ENCODE data around the gene SIGLEC12. TPM values are rescaled to one million over a fixed set of nuclear protein-coding genes. Genes with fewer than 3 reads are reported as not detected.

The SIGLEC12 gene
- total and polyA plus RNA-seq, 12 donors = 0.10 to 0.70 TPM; not detected in 10

GRCh38 chr19:51441410-51442390 is 59.9 kb downstream of the SIGLEC12 start:
- Histone ChIP-seq H3K27me3 (peaks cover 0 to 70% (median 39%) of the 10 kb centered on the region in 7 donors), H3K27ac (peak overlapping the region in 1 of 10 donors; percentile 59), H3K4me3 (peak overlapping the region in 1 of 10 donors; percentile 10), H3K36me3 (no peaks in the 10 kb centered on the region), H3K4me1 (peaks cover 0 to 29% (median 0%) of the 10 kb centered on the region in 9 donors), H3K9me3 (no peaks in the 10 kb centered on the region)
- no peak for DNase-seq
- peak in 1 of 8 donors; percentile 55 for ATAC-seq
- intact Hi-C loops (cut with DNase I) = loop anchor here in 1 of 10 donors (2.0 kb wide), 1 partner anchor 103 kb away; no protein-coding TSS in a partner anchor
- 67 to 70% methylated on average over 31 of the region's 31 CpGs for WGBS, 2 donors
- no peak for TF ChIP-seq CTCF (IDR thresholded peaks at IDR 0.05)

Other genes starting within 250 kb of the SIGLEC12 start
- gene IGLON5, start 190.2 kb downstream of the SIGLEC12 start, total RNA-seq = under 1 TPM in 1 of 10 donors, not detected in 9; 0.19 TPM
- gene IGLON5, start 190.2 kb downstream of the SIGLEC12 start, polyA plus RNA-seq = under 1 TPM in 1 of 2 donors, not detected in 1; 0.14 TPM
- 1 to 10 TPM in 1 of 10 donors, under 1 TPM in 9; 0.33 to 1.3 (median 0.45) TPM for gene VSIG10L, start 159.7 kb downstream of the SIGLEC12 start, total RNA-seq
- 1 to 10 TPM; 1.6 TPM for gene VSIG10L, start 159.7 kb downstream of the SIGLEC12 start, polyA plus RNA-seq
- gene ETFB, start 135.4 kb downstream of the SIGLEC12 start, total RNA-seq = 100 to 1,000 TPM; 220 to 444 (median 318) TPM
- 100 to 1,000 TPM; 396 to 542 TPM for gene ETFB, start 135.4 kb downstream of the SIGLEC12 start, polyA plus RNA-seq
- gene CLDND2, start 132.8 kb downstream of the SIGLEC12 start, total RNA-seq = 1 to 10 TPM in 9 of 10 donors, not detected in 1; 1.4 to 2.2 (median 1.6) TPM
- 1 to 10 TPM in 1 of 2 donors, not detected in 1; 1.2 TPM for gene CLDND2, start 132.8 kb downstream of the SIGLEC12 start, polyA plus RNA-seq
- 10 to 100 TPM in 1 of 10 donors, 1 to 10 TPM in 6, under 1 TPM in 3; 0.47 to 23.1 (median 2.2) TPM for gene NKG7, start 129.1 kb downstream of the SIGLEC12 start, total RNA-seq
- 1 to 10 TPM; 2.0 to 3.1 TPM for gene NKG7, start 129.1 kb downstream of the SIGLEC12 start, polyA plus RNA-seq
- not detected for gene LIM2, start 113.8 kb downstream of the SIGLEC12 start, total RNA-seq
- gene LIM2, start 113.8 kb downstream of the SIGLEC12 start, polyA plus RNA-seq = not detected
- gene C19orf84, start 111.2 kb downstream of the SIGLEC12 start, total RNA-seq = not detected
- not detected for gene C19orf84, start 111.2 kb downstream of the SIGLEC12 start, polyA plus RNA-seq
- gene SIGLEC10, start 84.2 kb downstream of the SIGLEC12 start, total RNA-seq = 1 to 10 TPM in 3 of 10 donors, under 1 TPM in 7; 0.17 to 4.2 (median 0.82) TPM
- 1 to 10 TPM in 1 of 2 donors, under 1 TPM in 1; 0.22 to 1.8 TPM for gene SIGLEC10, start 84.2 kb downstream of the SIGLEC12 start, polyA plus RNA-seq
- gene SIGLEC8, start 43.3 kb downstream of the SIGLEC12 start, total RNA-seq = under 1 TPM in 4 of 10 donors, not detected in 6; 0.13 to 0.95 (median 0.19) TPM
- not detected for gene SIGLEC8, start 43.3 kb downstream of the SIGLEC12 start, polyA plus RNA-seq
- not detected for gene CEACAM18, start 23.3 kb downstream of the SIGLEC12 start, total RNA-seq
- not detected for gene CEACAM18, start 23.3 kb downstream of the SIGLEC12 start, polyA plus RNA-seq
- gene SIGLEC6, start 29.9 kb upstream of the SIGLEC12 start, total RNA-seq = under 1 TPM in 7 of 10 donors, not detected in 3; 0.15 to 0.42 (median 0.21) TPM
- not detected for gene SIGLEC6, start 29.9 kb upstream of the SIGLEC12 start, polyA plus RNA-seq
- gene ZNF175, start 69.5 kb upstream of the SIGLEC12 start, total RNA-seq = 1 to 10 TPM; 4.5 to 9.6 (median 8.3) TPM
- gene ZNF175, start 69.5 kb upstream of the SIGLEC12 start, polyA plus RNA-seq = 1 to 10 TPM; 1.6 to 3.4 TPM
- gene SIGLEC5, start 128.6 kb upstream of the SIGLEC12 start, total RNA-seq = 1 to 10 TPM in 1 of 10 donors, under 1 TPM in 6, not detected in 3; 0.11 to 1.2 (median 0.41) TPM
- gene SIGLEC5, start 128.6 kb upstream of the SIGLEC12 start, polyA plus RNA-seq = under 1 TPM in 1 of 2 donors, not detected in 1; 0.01 TPM
- 1 to 10 TPM in 6 of 10 donors, under 1 TPM in 3, not detected in 1; 0.57 to 9.6 (median 1.3) TPM for gene SIGLEC14, start 145.0 kb upstream of the SIGLEC12 start, total RNA-seq
- under 1 TPM; 0.37 to 0.93 TPM for gene SIGLEC14, start 145.0 kb upstream of the SIGLEC12 start, polyA plus RNA-seq
- 10 to 100 TPM in 6 of 10 donors, 1 to 10 TPM in 4; 6.4 to 16.1 (median 10.1) TPM for gene SPACA6, start 191.5 kb upstream of the SIGLEC12 start, total RNA-seq
- gene SPACA6, start 191.5 kb upstream of the SIGLEC12 start, polyA plus RNA-seq = 10 to 100 TPM in 1 of 2 donors, 1 to 10 TPM in 1; 8.6 to 45.1 TPM
- 1 to 10 TPM in 1 of 10 donors, under 1 TPM in 8, not detected in 1; 0.17 to 1.3 (median 0.47) TPM for gene HAS1, start 222.2 kb upstream of the SIGLEC12 start, total RNA-seq
- under 1 TPM; 0.44 to 0.83 TPM for gene HAS1, start 222.2 kb upstream of the SIGLEC12 start, polyA plus RNA-seq

All from heart right ventricle (tissue), 16 donors.